GM19324 (cell line): ENCODE data around the gene PIGK.
"Not testable (repeated sequence)": the region's sequence is repeated elsewhere in the genome, so short reads cannot be mapped to it uniquely, and the experiment has no call there.

Experiments
- ATAC-seq: cut with Tn5 transposase; IDR thresholded peaks from one replicate; pipeline ENCODE4 v1.9.1; 2021; ENCODE audit warnings: mild to moderate bottlenecking, moderate library complexity; ENCODE audit not compliant: unreplicated experiment, low FRiP score

The PIGK gene

DNA sequence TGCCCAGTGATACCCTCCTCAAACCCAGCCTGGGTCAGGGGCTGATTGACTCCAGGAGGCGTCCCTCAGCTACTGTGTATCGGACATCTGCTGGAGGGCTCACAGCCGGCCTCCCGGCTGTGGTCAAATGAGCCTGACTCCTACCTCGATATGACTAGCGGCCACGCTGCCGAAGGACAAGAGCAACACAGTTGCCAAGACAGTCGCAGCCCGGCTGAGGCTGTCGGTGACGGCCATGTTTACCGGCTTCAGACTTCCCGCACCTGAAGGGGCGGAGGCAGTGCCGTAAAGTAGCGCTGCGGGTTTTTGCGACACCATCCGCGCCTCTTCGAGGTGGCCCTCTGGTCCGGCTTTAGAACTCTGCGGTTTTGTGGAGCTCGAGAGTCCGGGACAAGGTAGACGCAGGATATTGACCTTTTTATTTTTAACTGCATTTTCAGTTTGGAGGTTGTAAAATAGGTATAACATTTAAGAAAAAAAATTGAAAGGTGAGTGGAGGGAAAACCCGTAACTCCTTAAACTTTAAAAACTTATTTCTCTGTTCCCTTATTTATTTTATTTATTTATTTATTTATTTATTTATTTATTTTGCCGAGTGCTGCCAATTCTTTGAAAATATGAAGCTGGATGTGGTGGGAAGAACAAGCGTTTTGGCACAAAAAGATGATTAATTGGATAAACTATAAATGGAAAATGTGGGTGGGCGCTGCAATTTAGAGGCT lies at the start of gene PIGK:
TSS of gene PIGK (minus strand) at position 265 of the 722 bp plus-strand sequence. CDS start at position 237, 28 bp downstream.
- peak; percentile 96 for ATAC-seq

DNA sequence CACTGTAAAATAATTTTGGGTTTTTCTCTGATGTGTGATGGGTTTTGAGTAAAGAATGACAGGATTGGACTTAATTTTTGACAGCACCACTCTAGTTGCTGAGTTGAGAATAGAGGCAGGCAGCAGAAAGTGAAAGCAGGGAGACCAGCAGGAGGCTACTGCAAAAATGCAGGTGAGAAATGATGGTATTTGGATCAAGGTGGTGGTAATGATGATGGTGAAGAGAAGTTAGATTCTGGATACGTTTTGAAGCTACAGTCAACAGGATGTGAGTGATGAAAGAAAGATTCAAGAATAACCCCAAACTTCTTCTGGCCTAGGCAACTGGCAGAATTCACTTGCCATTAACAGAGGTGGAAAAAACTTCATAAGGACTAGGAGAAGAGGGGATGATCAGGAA lies 47.8 kb upstream of the PIGK start:
- ATAC-seq = no peak

DNA sequence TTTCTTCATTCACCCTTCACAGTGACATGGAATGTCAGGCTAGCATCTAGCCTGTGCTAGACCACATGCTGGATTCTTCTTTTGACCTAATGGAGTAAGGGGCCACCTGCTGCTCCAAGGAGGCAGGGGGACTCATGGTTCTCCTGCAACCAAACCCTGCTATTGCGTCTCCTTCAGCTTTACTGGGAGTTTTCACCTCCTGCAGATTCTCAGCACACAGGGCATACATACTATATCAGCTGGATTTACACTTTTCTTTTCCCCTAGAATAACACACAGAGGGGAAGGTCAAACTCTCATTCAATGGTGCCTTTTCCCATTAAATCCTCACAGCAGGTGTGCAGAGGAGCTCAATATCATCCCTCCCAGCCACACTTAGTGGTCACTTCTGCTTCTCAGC lies 46.0 kb upstream of the PIGK start:
- ATAC-seq = no peak

DNA sequence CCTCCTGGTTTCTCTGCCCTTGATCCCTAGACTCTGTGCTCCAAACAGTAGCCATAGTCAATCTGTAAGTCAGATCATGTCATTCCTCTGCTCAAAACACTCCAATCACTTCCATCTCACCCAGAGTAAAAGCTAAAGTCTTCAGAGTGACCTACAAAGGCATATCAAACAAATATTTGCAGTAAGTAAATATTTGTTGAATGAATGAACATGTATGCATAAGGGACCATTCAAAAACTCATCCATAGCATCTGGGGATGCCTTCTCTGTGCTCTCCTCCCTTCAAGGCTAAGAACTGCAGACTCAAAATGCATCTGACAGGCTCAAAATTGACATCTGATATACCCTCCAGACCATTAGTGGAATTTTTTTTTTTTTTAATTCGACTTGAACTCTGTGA lies 44.5 kb upstream of the PIGK start:
- no peak for ATAC-seq

DNA sequence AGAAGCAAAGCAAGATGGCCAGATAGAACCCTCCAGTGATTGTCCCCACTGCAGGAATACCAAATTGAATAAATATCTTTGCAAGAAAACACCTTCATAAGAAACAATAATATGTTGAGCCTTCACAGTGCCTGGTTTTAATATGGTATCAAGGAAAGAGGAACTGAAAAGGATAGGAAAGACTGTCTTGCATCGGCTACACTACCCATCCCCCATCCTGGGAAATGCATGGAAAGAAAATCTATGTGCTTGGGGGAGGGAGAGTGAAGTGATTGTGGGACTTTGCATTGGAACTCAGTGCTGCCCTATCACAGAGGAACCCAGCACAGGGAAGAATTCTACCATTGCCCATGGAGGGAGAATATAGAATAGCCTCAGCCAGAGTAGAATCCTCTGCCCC lies 34.0 kb upstream of the PIGK start:
- ATAC-seq = no peak

DNA sequence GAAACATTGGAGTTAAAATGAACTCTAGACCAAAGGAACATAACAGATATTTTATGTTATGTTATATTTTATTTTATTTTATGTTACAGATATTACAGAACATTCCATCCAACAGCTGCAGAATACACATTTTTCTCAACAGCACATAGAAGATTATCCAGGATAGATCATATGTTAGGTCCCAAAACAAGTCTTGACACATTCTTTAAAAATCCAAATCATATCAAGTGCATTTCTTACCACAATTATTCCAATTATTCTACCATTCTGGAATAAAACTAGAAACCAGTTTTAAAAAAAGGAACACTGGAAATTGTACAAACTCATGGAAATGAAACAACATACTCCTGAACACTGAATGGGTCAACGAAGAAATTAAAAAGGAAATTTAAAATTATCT lies 30.9 kb upstream of the PIGK start:
- no peak for ATAC-seq

DNA sequence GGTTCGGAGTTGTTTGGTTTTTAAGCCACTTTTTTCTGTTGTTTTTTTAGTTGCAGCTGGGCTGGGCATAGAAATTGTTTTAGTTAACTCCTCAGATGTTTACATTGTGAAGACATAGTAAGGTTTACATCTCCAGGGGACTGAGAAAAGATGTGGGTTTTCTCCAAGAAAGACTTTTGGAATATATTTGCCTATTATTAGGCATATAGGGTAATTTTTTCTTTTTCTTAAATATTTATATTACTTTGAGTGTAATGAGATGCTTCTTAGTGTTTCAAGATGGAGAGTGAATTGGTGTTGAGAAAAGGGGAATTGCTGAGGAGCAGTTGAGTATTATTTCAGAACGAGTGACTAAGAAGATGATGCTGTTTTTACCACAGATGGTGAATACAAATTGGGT lies 26.6 kb upstream of the PIGK start:
- ATAC-seq = no peak

DNA sequence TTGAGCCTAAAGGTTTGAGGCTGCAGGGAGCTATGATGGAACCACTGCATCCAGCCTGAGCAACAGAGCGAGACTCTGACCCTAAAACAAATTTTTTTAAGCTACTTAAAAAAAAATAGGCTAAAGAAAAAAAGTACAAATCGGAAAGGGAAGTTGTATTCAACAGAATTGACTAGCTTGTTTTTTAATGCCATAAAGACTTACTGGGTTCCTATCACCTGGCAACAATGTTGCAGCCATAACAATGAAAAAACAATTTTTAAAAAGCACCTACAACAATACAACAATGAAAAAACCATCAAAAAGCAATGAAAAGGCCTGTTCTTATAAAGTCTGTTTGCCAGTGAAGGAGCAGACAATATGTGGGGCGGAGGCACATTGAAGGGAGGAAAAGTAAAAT lies 20.1 kb upstream of the PIGK start:
- ATAC-seq = no peak

DNA sequence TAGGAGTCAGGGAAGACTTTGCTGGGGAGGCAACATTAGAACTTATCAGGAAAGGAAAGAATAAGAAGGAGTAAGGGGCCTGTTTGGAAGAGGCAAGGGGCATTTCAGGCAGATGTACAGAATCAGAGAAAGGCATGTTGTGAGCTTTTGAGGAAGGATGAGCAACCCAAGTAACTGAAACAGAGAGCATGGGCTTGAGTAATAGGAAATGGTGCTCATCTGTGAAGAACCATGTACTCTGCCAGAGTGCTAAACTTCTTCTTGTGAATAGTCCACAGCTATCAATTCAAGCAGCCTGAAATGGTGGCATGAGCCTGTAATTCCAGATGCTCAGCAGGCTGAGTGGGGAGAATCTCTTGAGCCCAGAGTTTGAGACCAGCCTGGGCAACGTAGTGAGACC lies 19.2 kb upstream of the PIGK start:
- ATAC-seq = no peak

DNA sequence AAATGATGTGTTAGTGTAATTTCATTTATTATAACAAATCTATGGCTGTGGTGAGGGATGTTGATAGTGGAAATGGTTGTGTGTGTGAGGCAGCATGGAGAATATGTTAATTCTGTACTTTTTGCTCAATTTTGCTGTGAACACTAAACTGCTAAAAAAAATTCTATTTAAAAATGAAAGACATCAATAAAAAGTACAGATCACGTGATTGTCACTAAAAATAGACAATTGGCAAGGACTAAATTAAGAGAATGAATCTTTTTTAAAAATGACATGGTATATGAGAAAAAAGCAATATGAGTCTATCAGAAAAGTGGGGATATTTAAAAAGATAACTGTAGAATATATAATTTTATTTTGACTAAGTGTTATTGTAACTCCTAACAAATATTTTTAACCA lies 15.7 kb upstream of the PIGK start:
- no peak for ATAC-seq

DNA sequence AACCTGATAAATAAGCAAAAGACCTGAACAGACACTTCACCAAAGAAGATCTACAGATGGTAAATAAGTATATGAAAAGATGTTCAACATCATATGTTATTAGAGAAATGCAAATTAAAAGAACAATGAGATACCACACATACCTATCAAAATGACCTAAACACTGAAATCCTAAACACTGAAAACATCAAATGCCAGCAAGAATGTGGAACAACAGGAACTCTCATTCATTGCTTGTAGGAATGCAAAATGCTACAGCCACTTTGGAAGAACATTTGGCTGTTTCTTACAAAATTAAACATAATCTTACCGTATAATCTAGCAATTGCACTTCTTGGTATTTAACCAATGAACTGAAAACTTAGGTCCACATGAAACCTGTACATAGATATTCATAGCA lies 14.9 kb upstream of the PIGK start:
- no peak for ATAC-seq

DNA sequence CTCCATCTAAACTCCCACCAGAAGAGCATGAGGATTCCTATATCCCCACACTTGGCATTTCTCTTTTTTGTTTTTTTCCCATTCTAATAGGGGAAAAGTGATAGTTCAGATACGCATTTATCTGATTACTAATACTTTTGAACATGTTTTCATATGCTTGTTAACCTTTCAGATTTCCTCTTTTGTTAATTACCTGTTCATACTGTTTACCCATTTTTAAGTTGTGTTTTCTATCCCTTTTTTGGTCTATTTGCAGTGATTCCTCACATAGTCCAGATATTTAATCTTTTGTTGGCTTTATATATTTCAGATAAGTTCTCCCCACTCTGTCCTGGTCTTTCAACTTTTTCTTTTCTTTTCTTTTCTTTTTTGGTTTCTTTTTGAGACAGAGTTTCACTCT lies 13.6 kb upstream of the PIGK start:
- ATAC-seq = no peak

DNA sequence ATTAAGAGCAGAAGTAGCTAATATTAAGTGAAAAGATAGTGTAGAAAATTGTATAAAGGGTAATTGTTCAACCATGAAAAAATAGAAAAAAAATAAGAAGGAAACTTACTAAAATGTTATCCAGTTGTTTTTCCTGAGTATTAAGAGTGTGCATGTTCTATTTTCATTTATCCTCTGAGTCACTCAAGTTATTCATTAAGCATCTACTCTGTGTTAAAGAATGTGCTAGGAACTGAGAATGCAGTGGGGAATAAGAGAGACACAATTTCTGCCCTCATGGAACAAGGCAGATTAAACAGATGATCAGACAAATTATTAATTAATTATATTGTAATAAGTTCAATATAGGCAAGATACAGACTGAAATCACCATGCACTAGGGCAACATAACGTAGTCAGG lies 10.8 kb upstream of the PIGK start:
- ATAC-seq = no peak

DNA sequence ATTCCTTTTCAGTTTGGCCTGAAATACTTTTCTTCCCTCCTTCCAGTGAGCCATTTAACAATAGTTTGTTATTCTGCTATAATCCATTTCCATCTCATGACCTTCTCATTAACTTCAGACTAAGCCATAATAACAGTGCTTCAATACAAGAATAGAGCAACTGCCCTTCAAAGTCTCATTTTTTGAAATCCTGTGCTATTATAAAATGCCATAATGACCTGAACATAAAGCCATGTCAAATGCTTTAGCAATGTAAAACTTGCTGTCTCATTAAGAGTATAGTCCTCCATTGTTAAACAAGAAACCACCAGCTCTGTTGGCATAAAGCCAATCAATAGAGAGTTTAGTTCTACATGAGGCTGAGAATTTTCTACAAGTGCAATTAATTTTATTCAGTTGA lies 9.6 kb upstream of the PIGK start:
- ATAC-seq = no peak

DNA sequence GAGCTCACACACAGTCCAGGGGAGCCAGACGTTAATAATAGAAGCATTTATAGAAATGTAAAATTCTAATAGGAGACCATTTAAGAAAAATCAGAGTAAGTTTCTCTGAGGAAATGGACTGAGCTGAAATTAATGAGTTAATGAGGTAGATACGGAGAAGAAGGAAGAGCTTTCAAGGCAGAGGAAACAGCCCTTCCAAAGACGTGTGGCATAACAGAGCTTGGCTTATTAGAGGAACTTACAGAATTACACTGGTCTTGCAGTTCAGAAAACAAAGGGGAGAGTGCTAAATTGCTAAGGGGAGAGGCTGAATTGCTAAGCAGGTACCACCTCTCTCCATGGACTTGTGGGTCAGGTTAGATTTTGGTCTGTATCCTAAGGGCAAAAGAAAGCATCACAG lies 8.2 kb upstream of the PIGK start:
- ATAC-seq = no peak

DNA sequence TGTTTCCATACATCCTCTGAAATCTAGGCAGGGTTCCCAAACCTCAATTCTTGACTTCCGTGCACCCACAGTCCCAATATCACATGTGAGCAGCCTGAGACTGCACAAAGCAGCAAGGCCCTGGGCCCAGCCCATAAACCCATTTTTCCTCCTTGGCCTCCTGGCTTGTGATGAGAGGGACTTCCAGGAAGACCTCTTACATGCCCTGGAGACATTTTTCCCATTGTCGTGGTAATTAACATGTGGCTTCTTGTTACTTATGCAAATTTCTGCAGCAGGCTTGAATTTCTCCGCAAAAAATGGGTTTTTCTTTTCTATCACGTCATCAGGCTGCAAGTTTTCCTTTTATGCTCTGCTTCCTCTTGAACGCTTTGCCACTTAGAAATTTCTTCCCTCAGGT lies 3.3 kb upstream of the PIGK start:
- no peak for ATAC-seq

DNA sequence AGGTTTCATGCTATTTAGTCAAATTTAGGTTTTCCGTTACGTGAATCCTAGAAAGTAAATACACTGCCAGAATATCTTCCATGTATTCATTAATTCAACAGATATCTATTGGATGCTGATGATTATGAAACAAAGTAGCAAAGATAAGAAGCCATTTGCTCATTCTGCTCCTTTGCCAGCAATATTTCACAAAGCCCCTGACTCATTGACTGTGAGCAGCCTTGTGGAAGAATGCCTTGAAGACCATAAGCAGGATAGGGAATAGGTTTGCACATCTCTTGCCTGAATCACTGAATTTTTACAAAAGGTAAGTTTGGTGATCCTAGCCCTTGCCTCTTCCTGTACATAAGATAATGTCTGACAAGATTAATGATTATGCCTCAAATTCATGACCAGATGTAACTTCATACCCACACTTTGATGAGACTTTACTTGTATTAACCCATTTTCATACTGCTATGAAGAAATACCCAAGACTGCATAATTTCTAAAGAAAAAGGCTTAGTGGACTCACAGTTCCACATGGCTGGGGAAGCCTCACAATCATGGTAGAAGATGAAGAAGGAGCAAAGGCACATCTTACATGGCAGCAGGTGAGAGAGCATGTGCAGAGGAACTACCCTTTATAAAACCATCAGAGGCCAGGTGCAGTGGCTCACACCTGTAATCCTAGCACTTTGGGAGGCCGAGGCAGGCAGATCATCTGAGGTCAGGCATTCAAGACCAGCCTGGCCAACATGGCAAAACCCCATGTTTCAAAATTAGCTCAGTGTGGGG lies 1.6 kb upstream of the PIGK start:
- ATAC-seq = no peak

DNA sequence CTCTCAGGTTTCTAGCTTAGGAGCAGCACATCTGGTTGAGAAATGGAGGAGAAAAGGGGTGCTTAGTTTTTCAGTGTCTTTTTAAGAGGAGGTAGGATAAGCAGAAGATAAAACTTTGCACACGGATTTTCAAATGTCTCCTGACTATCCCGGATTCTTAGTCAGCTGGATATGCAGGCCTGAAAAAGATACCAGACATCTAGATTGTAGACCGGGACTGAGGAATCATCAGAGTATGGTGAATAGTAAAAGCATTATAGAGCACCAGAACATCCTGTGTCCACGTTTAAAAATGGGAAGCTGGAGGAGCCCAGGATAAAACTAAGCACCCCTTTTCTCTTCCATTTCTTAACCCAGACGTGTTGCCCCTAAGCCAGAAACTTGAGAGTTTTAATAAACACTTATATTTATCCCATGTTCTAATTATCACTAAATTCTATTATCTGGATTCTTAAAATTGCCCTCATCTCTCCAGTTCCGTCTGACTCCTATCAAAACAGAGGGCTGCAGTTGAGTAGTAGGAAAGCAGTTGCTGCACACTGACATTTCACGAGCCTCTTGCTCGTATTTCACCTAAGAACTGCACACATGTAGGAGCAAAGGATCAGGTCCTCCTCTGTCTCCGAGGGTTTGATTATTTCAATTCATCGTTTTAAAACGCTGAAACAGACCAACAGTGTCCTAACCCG lies 609 bp downstream of the PIGK start:
- peak; percentile 35 for ATAC-seq

DNA sequence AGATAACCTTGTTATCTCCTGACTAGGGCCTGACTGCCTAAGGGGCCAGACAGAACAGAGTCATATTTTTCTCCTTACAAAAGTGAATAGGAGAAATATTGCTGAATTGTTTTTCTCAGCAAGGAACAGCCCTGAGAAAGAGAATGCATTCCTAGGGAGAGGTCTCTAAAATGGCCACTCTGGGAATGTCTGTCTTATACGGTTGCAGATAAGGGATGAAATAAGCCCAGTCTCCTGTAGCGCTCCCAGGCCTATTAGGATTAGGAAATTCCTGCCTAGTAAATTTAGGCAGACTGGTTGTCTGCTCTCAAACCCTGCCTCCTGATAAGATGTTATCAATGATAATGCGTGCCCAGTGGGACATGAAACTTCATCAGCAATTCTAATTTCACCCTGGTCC lies 15.2 kb downstream of the PIGK start:
- ATAC-seq = not testable (repeated sequence)

DNA sequence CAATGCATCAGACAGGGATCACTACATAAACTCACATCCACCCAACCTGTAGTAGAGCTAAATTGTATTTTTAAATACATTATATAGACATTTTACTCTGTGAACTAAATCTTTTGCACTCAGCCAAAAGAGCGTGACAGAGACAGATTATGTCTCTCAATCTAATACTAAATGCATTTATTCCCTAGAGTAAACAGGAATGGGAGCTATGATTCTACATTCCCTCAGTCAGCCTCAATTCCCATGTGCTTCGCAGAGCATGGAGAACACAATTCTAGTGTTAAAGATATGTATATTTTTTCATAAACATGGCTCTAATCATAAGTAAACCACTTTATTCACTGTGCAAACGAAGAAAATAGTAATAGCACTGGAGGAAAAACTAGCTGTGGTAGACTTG lies 16.5 kb downstream of the PIGK start:
- ATAC-seq = no peak

DNA sequence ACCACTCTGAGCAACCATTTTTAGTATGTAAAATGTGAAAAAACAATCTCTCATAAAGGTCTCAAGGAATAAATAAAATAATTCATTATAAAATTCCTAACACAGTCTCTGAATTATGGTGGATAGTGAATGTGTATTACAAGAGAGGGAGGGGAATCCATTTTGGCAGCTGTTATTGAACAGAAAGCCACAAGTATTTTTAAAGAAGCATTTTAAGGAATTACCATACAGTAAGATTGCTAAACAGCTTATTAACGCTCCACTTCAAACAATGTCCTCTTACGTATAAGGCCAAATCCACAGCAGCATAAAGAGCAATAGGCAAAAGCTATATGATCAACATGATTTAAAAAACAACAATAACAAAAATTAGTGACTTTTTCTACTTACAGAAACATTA lies 18.4 kb downstream of the PIGK start:
- no peak for ATAC-seq

DNA sequence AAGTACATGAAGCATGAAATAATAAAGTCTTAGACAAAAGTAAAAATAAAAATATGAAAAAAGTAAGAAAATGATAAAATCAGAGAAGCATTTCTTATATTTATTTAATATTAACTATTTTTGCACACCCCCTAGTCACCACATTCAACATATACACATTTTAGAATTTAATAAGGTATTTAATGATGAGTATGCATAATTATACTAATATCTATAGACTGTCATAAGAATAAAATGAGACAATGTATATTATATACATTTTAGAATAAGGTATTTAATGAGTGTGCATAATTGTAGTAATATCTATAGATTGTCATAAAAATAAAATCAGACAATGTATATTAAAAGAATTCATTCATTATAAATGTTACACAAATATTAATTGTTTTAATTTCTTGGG lies 18.9 kb downstream of the PIGK start:
- ATAC-seq = no peak
